Gastroesophageal sphincter (tissue), 3 donors: ENCODE results near the gene NUP98.

ENCODE experiments used
- CTCF ChIP-seq, 4 experiments: fragments of 200-600 bp in 2 of 4; fragments of 450-650 bp in 2 of 4; sonication (generic) in 1 of 4; IDR thresholded peaks; one replicate each; pipeline ENCODE4 v1.5.1; 2017 to 2019; ENCODE audit warnings: antibody characterized with exemption in 4 of 4, mild to moderate bottlenecking in 2 of 4, moderate library complexity in 2 of 4
- EP300 ChIP-seq: sonication (generic); formaldehyde crosslinking; IDR thresholded peaks from one replicate; pipeline ENCODE4 v1.6.1; 2017; ENCODE audit warnings: antibody characterized with exemption, mild to moderate bottlenecking

DNA sequence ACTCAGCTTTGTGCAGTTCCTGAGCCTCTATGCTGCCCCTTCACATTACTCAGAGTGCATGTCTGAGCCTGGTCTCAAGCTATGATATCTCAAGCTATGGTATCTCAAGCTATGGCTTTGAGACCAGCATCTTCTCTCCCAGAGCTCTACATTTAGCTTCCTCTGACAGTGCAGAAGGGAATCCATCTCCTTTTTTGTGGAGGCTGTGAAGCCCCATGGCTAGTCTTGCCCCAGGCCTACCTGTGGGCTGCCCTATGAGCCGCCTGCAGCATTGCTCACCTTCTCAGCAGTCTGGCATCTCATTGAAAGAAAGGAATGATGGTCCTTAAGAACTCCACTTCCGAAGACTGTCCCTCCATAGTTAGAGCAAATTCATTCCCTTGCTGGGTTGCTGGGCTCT, 23.6 kb upstream of the NUP98 start:
- TF ChIP-seq CTCF (IDR thresholded peaks at IDR 0.05) (no peak), EP300 (no peak)
